Gastrocnemius medialis (tissue), 4 donors: ENCODE data around the gene POTEH.
"Not testable (repeated sequence)": the region's sequence is repeated elsewhere in the genome, so short reads cannot be mapped to it uniquely, and the experiment has no call there.

ENCODE experiments used
- POLR2A ChIP-seq, 2 donors: fragments of 450-650 bp; IDR thresholded peaks; one replicate each; pipeline ENCODE4 v1.6.1; 2017; ENCODE audit warnings: antibody characterized with exemption in 2 of 2, mild to moderate bottlenecking in 2 of 2, moderate library complexity in 2 of 2
- TF ChIP-seq, protein P1 (sequence below), 5 experiments: fragments of 450-650 bp in 3 of 5; fragments of 200-600 bp in 2 of 5; sonication (generic) in 2 of 5; IDR thresholded peaks in 4 of 5; conservative IDR thresholded peaks in 1 of 5; 1 replicate in 4 of 5; 2 replicates in 1 of 5; pipeline ENCODE4 v1.5.1; 2016 to 2019; ENCODE audit warnings: antibody characterized with exemption in 5 of 5, mild to moderate bottlenecking in 3 of 5, moderate library complexity in 3 of 5

- TF ChIP-seq POLR2A (IDR thresholded peaks at IDR 0.05) = not testable (repeated sequence)
- TF ChIP-seq, protein P1, sequence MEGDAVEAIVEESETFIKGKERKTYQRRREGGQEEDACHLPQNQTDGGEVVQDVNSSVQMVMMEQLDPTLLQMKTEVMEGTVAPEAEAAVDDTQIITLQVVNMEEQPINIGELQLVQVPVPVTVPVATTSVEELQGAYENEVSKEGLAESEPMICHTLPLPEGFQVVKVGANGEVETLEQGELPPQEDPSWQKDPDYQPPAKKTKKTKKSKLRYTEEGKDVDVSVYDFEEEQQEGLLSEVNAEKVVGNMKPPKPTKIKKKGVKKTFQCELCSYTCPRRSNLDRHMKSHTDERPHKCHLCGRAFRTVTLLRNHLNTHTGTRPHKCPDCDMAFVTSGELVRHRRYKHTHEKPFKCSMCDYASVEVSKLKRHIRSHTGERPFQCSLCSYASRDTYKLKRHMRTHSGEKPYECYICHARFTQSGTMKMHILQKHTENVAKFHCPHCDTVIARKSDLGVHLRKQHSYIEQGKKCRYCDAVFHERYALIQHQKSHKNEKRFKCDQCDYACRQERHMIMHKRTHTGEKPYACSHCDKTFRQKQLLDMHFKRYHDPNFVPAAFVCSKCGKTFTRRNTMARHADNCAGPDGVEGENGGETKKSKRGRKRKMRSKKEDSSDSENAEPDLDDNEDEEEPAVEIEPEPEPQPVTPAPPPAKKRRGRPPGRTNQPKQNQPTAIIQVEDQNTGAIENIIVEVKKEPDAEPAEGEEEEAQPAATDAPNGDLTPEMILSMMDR (IDR thresholded peaks at IDR 0.05 in 4 of 5, conservative IDR thresholded peaks at IDR 0.05 in 1 of 5) = not testable (repeated sequence)
Measured at GRCh38 chr22:15688090-15688489, 1.7 kb upstream of the POTEH start.
